HG02759 (cell line): Measurements from ENCODE around the gene LRRC49.
"Not testable (repeated sequence)": the region's sequence is repeated elsewhere in the genome, so short reads cannot be mapped to it uniquely, and the experiment has no call there.

ENCODE experiments used
- ATAC-seq: cut with Tn5 transposase; IDR thresholded peaks from one replicate; pipeline ENCODE4 v1.9.1; 2021; ENCODE audit warnings: mild to moderate bottlenecking, moderate library complexity; ENCODE audit not compliant: unreplicated experiment

Gene LRRC49, protein sequence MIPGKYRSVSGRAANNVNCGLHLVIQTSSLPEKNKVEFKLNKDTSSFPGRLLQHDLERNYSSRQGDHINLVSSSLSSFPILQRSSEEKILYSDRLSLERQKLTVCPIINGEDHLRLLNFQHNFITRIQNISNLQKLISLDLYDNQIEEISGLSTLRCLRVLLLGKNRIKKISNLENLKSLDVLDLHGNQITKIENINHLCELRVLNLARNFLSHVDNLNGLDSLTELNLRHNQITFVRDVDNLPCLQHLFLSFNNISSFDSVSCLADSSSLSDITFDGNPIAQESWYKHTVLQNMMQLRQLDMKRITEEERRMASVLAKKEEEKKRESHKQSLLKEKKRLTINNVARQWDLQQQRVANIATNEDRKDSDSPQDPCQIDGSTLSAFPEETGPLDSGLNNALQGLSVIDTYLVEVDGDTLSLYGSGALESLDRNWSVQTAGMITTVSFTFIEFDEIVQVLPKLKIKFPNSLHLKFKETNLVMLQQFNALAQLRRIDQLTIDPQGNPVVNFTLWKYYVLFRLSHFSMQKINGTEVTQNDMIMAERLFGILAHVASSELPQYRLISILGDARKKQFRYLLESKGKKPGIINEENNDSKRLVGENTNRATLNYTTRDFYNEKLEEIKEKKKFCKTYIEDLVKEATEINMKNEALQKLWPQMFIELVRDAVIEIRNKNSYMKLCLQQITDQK

DNA sequence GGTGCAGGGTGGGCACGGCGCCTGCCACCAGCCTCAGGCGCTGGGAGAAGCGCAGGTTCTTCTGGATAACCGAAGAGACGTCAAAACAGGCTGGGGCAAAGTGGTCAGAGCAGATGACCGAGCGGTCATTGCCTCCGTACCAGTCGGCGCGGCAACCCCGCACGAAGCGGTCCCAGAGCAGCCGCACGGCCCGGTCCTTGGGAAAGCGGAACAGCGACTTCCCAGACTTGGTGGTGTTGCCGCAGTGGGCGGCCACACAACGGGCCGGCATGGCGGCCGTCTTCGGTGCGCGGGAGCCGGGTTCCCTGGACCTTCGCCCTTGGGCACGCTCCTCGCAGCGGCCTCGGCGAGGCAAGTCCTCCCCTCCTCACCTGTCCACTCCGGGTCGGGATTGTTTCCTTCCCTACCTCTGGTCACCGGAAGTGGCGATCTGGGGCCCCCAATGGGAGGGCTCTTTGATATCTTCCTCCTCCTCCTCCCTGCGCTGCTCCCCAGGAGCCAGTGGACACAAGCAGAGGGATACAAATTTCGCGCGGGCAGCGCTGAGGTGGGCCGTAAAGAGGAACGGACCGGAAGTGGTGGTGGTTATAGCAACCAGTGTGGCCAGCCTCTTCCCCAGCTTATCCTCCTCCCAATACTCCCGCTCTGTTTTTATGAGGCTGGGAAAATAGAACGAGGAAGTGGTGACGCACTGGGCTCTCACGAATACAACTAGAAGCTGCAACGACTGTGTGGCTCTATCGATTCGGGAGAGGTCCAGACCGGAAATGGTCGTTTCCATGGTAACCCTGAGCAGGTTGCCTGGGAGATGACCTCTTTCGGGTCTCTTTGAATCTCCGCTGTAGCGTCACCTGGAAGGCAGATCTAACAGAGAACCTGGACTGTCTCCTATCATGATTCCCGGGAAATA, at the start of gene LRRC49, which contains the start of gene THAP10:
TSS of gene LRRC49 (plus strand) at position 825 of the 910 bp plus-strand sequence. CDS start at position 894, 69 bp downstream.
TSS of gene THAP10 (minus strand) at position 432 of the 910 bp plus-strand sequence. CDS start at position 271, 161 bp downstream.
- peak; percentile 85 for ATAC-seq

DNA sequence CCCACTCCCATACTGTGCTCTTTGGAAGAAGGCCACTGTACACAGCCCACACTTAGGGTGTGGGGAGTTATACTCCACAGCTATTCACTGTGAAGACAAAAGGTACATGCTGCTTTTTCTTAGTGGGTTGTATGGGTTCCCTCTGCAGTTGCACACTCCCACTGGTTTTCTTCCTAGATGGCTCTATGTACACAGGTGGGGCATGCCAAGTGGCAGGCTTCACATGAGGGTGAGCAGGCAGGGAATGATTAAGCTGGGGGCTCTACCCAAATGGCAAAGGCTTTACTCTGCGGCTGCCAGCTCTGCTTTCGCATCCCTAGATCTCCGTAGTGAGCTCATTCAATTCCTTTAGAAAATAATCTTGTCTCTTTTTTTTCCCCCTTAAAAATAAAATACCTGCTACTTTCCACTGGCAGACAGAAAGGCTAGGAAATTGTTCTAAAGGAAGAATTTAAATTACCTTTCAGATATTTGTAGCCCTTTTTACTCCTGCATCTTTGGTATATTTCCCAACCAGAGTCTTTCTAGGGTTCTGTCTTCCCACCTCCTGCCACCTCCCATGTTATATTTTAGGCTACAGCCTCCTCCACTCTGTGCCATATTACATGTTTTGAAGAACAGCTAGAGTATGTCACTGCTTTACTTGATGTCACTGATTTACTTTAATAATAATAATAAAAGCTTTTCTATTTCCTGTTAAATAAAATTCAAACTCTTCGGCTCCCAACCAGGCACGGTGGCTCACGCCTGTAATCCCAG, 46.8 kb upstream of the LRRC49 start:
- ATAC-seq = no peak

DNA sequence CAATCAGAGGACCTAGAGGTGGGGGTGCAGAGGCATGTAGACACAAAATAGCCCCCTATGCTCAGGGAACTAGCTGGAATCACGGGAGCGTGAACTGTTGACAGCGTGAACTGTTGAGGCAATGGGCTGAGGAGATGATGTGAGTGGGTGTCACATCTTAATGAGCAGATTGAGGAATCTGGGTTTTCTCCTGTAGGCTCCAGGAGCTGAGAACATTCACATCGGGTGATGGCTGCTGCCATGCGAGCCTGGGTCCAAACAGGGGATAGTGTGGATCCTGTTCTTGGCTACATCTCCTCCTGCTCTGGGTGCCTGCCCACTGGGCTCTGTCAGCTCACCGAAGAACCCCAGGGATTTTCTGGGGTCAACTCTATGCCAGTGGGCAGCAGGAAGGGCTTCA, 40.7 kb upstream of the LRRC49 start:
- no peak for ATAC-seq

DNA sequence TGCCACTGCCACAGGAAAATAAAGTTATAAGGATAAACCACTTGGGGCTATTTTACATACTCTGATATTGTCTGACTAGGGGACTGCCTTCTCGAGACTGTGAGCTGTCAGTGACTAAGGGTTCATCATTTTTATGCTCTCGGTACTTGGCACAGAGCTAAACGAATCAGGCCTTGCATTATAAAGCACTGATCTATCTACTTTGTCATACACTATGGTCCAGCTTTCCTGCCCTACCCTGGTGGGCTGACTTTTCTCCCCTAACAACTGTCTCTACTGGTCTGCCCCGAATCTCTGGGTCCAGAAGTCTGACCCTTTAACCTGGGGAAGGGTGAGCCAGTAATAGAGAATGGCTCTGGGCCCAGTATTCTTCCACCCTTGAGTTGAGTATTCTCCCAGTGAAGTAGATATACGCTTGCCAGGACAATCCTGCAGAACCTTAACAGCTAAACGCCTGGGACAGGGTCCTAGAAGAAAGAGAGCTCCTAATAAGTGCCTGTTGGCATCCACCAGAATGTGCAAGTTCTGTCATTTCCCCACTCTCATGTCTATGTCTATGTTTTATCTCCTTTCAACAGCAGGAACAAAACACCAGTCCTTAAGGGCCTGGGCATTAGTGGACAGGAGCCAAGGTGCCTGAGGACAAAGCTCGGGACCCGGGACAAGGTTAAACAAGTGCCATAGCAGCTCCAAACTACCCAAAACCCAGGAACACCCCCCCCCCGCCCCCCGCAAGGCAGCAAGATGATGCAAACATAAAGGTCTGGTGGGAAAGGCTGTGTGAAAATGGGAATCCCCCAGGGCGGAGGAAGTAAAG, 39.9 kb upstream of the LRRC49 start:
- no peak for ATAC-seq

DNA sequence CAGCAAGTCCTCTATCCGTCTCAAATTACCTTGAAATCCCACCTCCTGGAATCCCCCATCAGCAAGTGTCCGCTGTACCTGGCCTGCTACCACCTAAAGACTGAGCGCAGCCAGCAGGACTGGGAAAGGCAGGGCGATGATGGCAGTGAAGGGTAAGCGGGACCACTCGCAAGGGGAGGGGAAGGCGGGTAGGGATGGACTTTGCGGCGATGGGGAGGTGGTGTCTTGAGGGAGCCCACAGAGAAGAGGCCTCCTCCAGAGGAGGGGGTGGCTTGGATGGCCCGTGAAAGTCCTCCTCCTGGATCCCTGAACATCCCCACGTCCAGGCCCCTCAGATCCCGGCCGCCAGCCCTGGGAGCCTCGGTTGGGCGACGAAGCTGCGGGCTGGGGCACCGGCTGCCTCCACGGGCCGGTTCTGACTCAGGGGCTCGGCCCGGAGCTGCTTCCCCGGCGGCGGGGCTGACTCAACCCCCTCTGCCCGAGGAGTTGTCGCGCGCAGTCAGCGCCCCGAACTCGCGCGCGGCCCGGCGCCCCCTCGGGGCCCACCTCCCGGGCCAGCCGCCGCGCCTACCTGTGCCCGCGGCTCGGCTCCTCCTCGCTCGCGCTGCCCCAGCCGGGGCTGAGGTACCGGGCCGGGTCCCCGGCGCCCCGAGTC, 39.2 kb upstream of the LRRC49 start:
- ATAC-seq = no peak

DNA sequence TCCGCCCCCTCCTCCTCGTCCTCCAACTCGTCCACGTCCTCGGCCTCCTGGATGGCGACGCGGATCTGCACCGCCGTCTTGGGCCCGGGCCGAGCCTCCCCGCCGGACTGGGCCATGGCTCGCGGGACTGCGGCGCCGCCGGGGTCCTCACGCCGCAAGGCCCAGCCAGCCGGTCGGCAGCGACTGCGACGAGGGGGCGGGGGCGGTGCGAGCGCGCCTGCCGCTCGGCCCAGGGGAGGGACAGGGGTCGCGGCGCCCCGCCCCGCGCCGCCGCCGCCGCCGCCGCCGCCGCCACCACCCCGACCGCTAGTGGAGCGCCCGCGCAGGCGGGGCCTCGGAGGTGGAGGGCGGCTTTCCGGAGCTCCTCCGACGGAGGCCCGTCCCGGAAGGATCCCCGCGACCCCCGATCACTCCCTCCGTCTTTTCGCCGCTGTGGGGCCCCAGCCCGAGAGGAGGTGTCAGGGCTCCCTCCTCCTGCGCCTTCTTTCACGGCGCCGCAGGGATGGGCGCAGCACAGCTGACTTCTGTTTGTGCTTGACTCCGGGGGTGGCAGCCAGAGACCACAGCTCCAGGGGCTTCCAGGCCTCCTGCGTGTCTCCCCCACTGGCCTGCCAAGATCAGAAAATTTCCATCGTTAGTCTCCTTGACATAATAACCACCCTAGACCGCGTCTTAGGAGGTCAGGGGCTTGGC, 38.5 kb upstream of the LRRC49 start, which contains the start of gene LARP6:
TSS of gene LARP6 (minus strand) at position 185 of the 693 bp plus-strand sequence. CDS start at position 116, 69 bp downstream.
- no peak for ATAC-seq

DNA sequence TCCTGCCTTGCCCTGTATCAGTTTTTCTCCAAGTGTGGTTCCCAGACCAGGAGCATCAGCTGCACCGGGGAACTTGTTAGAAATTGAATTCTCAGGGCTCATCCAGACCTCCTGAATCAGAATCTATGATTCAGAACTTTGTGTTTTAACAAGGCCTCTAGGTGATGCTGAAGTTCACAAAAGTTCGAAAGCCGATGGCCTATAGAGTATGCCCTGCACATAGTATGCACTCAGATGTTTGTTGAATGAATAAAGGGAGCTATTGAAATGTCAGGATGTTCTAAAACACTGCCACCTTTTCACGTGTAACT, 38.0 kb upstream of the LRRC49 start:
- ATAC-seq = no peak

DNA sequence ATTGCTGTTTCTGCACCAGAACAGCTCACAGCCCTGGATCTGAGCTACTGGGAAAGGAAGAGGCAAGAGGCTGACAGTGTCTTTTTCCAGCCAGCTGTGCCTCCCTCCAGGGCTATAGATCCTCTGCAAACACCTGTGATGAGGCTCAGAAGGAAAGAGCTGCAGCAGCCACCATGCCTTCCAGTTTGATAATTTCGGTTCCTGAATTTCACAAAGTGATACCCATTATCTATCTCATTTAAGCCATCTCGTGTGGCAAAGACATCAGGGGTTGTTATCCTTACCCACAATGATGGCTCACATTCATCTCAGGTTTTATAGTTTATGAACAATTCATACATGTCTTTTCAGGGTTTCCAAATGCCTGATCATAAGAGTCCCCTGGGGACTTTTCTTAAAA, 36.9 kb upstream of the LRRC49 start:
- ATAC-seq = no peak

DNA sequence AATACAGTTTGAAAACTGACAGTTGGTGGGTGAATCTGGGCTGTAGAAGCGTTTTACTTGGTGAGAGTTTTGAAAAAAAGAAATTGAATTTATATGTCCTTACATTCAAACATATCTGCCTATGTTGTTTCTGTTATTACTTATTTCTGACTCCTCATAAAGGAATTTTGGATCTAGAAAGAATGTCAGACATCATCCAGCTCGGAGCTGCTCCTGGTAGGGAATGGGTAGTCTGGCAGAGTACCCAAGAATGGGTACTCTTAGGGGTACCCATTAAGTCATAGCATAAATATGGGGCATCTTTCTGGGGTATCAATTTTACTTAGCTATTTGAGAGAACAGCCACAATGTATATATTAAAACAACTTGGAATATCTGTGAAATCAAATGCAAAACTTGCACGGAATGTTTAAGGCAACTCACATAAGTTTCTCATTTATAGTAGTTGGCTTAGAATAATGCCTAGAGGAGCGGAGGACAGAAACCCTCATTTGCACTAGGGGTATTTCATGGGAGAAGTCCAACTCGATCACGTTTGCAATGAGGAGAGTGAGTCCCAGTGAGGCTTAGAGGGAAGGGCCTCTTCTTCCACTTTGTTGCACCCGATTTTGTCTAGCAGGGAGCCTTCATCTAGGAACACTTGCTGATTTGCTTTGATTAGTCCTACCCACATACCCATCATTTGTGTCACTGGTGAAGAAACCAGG, 36.3 kb upstream of the LRRC49 start:
- no peak for ATAC-seq

DNA sequence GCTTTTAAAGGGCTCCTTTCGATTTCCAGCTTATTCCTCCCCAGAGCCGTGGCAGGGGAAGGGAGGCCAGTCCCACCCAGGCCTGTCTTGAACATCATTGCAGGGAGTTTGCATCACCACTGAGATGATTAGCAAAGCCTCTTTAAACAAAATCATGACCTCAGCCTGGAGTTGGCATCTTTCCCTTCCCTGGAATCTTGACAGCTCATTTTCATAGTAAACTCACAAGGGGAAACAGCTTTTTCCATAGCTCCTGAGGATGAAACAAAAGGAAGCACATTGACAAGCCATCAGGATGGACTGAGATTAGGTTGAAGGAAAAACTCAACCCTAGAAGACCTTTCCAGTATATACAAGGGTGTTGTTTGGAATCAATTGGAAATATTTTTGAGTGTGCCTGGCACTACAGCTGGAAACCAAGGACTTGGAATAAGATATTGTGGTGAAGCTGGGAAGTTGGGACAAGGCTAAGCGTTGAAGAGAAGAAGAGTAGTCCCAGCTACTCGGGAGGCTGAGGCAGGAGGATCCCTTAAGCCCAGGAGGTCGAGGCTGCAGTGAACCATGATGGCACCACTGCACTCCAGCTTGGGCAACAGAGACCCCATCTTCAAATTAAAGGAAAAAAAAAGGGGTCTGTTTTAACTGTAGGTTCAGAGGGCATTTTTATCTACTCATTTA, 35.6 kb upstream of the LRRC49 start:
- ATAC-seq = no peak

DNA sequence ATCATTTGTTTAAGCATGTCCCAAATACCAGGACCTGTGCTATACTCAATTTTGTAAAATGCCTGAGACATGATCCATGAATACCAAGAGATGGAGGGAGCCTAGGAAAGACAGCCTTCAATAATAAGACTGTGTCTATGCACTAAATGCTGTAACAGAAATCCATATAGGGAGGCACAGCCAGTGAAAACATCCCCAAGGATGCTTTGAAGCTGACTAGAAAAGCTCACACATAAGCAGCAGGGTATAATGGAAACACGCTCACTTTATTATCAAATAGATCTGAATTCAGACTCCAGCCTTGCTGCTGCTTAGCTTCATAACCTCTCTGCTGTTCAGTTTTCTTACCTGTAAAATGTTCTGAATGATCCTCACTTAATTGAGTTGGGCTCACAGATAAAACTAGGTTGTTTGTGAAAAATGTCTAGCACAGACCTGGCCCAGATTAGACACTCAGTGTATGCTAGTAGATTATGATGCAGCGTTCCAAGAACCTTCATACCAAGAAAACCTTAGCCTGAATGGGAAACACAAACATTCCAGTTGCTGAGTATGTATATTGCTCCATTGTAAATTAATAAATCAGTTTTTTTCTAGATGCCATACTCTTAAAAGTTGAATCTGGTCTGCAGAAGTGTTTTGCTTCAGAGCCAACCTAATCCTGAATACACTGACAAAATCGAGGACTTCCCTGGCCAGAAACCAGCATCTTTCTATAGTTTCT, 34.9 kb upstream of the LRRC49 start:
- no peak for ATAC-seq

DNA sequence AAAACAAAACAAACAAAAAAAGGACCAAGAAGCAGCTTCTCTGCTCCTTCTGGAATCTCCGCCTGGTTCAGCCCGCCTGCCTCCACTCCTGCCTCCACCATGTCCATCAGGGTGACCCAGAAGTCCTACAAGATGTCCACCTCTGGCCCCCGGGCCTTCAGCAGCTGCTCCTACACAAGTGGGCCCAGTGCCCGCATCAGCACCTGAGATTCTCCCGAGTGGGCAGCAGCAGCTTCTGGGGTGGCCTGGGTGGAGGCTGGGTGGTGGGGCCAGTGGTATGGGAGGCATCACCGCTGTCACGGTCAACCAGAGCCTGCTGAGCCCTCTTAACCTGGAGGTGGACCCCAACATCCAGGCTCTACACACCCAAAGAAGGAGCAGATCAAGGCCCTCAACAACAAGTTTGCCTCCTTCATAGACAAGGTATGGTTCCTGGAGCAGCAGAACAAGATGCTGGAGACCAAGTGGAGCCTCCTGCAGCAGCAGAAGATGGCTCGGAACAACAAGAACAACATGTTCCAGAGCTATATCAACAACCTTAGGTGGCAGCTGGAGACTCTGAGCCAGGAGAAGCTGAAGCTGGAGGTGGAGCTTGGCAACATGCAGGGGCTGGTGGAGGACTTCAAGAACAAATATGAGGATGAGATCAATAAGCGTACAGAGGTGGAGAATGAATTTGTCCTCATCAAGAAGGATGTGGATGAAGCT, 33.9 kb upstream of the LRRC49 start:
- not testable (repeated sequence) for ATAC-seq

DNA sequence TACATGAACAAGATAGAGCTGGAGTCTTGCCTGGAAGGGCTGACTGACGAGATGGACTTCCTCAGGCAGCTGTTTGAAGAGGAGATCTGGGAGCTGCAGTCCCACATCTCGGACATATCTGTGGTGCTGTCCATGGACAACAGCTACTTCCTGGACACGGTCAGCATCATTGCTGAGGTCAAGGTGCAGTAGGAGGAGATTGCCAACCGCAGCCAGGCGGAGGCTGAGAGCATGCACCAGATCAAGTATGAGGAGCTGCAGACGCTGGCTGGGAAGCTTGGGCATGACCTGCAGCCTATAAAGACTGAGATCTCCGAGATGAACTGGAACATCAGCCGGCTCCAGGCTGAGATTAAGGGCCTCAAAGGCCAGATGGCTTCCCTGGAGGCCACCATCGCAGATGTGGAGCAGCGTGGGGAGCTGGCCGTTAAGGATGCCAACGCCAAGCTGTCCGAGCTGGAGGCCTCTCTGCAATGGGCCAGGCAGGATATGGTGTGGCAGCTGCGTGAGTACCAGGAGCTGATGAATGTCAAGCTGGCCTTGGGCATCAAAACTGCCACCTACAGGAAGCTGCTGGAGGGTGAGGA, 33.2 kb upstream of the LRRC49 start:
- no peak for ATAC-seq

DNA sequence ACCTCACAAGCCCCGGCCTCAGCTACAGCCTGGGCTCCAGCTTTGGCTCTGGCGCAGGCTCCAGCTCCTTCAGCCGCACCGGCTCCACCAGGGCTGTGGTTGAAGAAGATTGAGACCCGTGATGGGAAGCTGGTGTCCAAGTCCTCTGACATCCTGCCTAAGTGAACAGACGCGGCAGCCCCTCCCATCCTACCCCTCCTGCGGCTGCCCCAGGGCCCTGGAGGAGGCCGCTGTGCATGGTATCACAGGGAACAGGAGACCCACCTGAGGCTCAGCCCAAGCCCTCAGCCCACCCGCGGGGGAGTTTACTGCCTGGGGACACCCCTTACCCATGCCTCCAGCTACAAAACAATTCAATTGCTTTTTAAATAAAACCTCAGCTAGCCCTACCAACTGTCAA, 32.6 kb upstream of the LRRC49 start:
- ATAC-seq = no peak

DNA sequence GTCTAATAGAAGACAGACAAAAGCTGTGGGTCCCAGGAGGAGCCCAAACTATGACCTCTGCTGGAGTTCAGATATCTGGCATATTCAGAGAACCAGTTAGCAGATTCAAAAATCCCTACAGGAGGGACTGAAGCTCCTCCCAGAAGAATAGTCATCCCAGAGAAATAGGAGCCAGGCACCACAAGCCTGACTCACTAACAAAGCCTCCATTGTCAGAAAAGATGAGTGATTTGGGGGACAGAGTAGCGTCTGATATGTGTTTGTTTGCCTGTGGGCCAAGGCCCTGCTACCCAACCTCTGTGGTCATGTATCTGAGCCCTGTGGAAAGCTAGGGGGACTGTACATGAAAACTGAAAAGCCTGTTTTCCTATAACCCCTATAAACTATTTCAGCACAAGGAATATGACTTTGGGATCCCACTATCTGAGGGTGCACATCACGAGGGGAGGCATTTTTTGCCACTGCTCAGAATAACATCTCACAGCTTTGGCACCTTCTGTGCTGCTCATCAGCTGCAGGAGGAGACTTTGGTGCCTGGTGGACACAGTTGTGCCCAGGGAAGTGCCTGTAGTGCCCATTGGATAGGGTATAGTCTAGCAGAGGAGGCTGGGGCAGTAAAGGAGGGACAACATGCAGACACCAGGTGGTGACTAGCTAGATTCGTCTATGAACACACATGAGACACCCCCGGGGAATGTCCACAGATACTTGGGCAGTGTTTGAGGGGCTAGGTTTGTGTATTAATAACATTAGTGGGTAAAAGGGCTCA, 29.0 kb upstream of the LRRC49 start:
- no peak for ATAC-seq
